IPS DF 4.7 (cell line): Measurements from ENCODE around the gene CDCA4.

Source experiments
- DNase-seq: peaks from one replicate; pipeline ENCODE4 v3.0.0-alpha.2; 2013; ENCODE audit warnings: low spot score; ENCODE audit errors: extremely low read depth

Gene CDCA4

DNA sequence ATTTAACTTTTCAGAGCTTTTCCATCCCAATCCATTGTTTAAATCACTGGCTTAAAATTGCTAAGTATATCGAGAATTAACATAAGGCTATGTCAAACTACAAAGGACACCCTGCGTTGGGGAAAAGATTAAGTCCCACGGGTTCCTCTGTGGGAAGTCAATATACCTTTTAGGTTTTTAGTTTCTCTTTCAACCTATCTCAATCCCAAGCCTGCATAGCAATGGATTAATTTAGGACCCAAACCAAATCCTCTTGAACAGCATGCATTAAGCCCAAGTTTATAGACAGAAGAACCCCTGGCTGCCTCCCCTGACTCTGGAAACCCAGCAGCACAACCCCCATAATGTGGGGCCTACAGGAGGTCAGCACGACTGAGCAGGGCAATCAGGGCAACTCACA lies 6.3 kb downstream of the CDCA4 start:
- no peak for DNase-seq

DNA sequence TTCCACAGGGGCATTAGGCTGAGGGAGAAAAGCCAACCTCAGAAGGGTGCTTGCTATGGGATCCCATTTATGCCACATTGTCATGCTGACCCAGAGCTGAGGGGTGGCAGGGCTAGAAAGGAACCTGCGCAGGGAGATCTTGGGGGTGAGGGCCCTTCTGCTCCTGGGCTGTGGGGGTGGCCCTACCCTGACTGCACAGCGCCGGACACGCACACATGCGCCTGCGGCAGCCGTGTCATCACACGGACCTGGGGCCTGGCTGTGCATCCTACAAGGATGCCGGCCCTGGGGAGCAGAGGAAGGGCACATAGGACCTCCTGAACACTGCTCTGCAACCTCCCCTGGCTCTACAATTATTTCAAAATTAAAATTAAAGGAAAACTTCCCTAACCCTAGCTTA lies 6.9 kb downstream of the CDCA4 start:
- DNase-seq: no peak

DNA sequence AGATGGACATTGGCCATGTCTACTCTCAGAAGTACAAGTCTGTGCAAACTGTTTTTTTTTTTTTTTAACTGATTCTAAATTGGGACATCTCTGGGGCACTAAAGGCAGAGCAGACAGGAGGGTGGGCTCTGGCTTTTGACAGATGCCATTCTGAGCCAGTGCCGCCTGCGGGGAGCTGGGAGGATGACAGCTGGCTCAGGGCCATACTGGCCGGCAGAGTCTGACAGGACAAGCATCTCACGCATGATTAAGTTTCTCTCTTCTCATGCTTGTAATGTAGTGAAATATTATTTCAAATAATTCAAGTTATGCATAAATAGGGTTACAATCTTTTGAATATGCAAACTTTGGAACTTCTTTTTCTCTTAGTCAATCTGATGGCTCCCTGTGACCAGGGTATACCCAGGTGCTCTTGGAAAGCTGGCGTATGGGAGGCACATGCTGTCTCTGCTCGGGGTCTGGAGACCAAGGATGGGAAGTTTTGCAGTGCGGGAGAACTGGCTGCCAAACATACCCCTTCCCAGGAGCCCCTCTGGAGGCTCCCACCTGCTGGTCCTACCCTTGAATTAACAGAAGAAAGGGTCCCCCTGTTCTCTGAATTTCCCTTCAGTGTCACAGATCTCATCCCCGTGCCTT lies 7.6 kb downstream of the CDCA4 start:
- no peak for DNase-seq

DNA sequence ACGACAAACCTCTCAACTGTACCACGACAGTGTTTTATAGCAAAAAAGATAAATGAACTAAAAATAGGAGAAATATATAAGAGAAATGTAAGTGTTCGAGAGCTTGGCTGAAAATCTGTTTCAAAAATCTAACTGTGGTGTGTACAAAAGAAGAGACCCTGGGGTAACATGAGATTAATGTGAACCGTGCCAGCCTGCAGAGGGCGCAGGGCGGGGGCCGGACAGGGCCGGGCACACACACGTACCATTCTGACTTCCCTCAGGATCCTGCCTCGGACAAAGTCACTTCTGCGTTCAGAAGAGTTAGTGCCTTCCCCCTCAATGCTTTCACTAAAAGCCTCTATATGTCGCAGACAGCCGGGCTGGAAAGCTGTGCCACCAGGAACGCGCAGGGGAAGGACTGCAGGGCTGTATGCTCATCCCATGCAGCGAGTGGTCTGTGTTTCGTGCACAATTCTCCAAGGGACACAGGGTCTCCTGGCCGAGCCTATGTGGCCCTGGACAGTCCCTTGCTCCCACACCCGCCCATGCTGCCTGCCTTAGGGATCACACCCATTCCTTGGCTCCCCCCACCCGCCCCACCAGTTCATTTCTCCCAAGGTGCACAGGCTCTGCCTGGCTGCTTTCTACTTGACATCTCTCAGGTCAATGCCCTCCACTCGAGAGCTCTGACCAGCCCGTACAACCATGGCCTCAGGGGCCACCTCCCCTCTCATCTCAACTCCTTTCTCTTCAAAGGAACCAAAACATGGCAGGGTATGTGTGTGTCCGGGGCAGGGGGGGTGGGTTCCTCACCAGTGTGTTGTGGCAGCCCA lies 8.5 kb downstream of the CDCA4 start:
- DNase-seq: no peak

DNA sequence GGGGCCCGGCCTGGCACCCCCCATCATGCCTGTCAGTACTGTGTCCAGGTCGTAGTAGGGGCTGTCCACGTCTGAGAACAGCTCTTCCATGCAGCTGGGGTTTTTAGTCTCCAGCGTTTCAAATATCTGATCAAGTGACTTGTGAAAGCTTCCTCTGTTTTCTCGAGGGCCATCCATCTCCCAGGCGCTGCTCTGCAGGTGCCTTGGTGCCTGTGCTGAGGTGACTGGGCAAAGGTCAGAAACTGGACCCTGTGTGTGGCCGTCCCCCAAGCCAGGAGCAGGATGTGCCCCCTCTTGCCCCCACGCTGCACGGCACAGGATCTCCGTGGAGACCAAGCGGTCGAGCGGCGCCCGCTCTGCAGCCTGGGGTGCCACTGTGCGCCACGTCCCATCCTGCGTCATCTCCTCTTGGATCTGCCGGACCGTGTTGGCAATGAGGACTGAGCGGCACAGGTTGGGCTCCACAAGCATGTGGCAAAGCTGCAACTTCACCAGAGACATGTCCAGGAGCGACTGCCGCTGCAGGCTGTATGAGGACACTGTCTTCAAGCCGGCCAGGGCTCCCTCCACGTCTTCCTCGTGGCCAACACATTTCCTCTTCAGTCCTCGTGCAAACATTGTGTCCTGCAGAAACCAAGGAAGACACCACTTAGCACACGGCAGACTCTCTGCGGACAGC lies 9.4 kb downstream of the CDCA4 start:
- no peak for DNase-seq

DNA sequence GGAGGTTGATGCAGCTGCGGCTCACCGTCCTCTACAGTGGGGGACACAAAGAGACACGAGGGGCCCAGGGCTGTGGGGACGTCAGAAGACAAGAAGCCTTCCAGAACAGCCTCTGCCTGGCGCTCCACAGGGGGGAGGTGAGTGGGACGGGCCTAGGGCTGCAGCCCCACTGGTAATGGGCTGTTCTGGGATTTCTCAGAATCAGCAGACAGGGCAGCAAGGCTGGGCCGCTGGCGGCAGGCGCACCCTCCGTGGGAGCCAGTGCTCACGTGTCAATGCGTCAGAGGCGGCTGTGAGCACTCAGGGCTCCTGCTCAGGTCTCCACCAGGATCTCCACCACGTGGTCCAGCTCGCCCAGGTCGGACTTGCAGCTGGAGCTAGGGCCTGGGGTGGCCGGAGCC lies 10.0 kb downstream of the CDCA4 start:
- no peak for DNase-seq

DNA sequence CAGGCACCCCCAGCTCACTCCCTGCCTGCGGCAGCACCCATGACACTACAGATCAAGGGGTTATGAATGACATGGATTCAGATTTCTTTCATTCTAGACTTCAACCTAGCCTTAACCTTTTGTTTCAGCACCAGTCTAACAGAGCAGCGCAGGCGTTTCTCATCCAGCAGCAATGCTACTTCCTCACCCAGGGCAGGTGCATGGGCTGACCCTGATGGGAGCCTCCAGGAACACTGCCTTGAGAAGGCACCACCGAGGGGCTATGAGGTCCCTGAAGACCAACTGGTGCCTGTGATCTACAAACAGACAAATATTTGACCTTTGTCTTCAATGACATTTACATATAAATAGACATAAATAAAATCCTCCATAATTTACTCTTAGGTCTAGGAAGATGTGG lies 10.8 kb downstream of the CDCA4 start:
- no peak for DNase-seq

DNA sequence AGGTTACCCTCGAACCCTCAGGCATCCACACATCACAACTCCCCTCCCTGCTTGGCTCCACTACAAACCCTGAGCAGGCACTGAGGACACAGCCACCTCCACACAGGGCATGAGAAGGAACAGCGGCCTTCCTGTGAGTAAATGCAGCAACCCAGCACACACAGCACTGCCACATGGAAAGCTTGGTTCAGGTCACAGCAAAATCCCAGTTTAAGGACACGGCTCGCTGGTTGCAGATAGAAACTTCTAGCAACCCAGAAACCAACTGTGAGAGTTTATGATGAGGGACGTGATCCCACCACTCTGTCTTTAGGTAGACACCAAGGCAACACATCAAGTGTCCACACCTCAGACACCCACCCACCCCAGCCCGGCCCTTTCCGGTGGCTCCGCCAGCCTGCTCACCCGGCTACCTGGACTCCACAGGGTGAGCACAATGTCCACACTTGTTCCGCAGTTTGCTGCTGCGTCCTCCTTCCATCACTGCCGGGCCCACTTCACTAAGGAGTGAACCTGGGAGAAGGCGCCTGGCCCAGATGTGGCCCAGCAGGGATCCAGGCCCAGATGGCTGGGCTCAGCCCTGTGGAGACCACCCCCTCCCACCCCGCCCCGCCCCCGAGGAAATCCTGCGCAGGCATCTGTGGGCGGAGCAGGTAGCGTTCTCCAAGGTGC lies 13.2 kb downstream of the CDCA4 start:
- DNase-seq: no peak

DNA sequence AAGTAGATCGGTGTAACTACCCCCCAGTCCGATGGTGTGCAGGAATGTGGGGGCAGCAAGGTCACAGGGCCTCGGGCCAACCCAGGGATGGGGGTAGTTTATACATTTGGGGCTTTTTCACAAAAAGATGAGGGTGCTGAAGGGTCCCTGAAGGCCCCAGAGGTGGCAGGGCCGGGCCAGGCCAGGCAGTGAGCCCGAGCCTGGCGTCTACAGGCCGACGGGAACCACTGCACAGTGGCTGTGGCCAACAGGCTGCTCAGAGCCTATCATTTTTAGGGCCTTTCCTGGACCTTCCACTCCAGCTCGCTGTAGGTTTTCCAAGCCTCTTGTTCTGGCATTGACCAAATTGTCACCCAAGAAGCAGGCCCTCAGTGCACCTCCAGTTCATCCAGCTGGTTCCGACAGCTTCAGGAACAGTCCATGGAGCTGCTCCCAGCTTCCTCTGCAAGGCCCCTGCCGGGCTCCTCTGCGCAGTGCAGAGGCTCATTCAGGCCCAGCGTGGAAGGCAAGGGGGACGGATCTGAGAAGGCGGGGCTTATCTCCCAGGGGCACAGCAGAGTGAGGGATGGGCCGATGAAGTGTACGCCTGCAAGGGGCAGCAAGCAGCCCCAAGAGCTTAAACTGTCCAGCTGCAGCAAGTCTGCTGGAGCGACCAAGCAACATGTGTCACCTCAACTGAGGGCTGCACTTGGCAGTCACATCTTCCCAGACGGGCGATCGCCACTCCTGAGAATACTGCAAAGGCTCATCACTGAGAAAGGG lies 13.9 kb downstream of the CDCA4 start:
- no peak for DNase-seq

DNA sequence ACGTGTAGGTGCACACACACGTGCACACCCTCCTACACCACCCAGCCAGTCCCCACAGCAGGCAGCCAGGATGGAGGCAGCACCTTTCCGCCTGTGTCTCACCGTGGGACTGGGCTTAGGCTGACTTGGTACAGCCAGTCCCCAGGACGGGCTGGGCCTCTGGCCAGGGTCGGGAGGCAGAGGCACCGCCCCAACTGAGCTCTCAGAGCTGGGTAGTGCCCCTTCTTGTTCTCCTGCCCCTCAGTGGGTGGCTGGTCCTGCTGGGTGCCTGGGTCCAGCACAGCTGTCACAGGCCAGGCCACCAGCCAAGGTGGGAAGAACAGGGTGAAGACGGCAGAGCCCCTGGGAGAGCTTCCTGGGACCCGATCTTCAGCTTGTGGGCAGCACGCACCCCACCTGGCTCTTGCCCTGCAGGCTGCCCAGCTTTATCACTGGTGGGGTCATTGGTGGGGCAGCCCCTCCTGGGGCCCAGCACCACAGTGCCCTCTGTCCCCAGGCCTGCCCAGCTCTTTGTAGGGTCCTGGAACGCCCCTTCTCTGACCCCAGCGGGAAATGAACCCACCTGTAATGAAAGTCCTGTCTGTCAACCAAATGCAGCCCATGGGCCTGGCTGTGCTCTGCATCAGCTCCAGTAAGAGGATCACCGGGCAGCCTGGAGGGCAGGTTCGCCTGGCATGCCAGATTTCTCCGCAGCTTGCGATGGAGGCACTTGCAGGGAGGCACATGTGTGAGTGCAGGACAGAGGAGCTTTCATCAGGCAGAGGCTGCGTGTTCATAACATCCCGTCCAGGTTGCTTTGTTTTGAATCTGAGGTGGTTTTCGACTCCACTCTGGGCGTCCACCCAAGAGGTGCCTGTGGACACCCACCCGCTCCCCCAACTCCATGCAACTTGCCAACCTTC lies 14.7 kb downstream of the CDCA4 start:
- DNase-seq: no peak

DNA sequence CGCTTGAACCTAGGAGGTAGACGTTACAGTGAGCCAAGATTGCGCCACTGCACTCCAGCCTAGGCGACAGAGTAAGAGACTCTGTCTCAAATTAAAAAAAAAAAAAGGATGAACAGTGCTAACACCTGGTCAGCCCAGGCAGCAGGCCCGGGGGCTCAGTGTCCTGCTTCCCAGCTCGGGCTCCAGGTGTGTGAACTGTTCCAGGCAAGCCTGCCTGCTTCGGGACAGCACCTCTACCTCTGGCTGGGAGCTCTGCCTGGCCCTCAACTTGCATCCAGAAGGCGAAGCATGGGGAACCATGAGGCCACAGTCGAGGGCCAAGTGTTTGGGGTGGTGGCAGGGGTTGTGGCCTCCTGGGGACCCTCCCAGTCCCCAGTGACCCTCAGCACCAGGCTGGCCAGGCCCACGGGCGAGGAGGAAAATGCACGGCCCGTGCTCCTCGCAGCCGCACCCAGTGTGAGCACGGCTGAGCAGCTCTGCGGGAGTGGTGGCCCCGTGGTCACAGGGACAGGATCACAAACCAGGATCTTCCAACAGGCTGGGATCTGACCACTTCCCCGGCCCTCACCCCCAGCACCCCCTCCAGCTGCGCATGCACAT lies 15.5 kb downstream of the CDCA4 start:
- DNase-seq: no peak

DNA sequence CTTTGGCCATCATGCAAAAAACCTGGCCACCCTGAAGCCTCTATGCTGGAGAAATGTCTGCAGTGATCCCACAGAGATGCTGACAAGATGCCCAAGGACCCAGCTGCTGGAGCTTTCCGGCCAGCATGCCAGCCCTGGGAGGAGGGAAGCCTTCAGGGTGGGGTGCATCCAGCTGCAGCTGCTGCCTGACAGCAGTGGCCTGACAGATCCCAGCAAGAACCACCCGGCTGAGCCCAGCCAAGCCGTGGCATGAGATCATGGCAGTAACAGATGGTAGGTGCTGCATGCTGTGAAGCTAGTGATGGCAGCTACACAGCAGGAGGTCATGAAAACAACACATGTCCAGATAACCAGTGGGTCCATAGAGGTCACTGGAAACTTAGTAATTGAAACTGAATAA lies 21.5 kb downstream of the CDCA4 start:
- no peak for DNase-seq

DNA sequence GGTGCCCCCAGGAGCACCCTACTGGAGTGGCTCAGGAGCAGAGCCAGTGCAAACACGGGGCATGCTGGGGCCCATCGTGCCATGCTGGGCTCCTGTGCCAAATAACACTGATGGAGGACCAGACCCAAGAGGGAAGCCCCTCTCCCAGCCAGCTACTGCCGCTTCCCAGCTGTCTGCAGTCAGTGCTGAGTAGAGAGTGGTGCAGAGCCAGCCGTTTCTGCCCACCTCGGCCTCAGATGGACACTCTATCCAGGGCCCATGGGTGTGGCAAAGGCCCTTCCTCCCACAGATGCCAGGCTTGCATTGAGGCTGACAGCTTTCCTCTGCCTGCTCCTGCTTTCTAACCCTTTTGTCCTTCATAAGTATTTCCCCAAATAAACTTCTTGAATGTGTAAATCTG lies 22.1 kb downstream of the CDCA4 start:
- DNase-seq: no peak

DNA sequence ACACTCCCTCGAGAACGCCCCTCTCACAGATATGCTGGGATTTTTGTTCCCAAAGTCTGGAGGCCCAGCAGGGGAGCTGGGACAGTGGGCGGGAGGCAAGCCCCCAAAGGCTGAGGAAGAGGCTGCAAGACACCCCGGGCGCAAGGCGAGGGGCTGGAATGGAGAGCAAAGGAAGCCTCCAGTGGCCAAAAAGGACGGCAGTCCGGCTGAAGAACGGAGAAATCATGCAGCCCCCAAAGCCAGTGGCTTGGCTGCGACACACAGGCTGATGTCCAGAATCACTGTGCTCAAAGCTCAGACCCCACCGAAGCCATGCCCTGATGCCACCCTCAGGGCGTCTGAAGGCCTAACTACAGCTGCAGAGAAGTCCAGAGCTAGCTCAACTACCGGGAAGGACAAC lies 24.4 kb downstream of the CDCA4 start:
- no peak for DNase-seq

DNA sequence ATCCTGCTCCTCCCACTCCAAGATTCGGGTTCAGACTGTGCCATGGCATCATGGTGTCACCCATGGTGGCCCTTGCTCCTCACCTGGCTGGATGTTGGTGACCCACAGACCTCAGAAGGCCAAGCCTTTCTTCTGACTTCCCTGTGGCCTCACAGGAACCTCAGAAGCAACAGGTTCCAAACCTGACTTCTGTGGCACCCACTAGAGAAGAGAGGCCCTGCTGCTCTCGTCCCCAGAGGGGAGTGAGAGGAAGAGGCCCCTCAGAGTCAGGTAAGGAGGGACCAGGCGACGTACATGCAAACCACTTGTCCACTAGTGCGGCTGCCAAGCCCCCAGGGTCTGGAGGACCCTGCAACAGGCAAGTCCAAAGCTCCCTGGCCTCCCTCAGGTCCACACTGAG lies 24.9 kb downstream of the CDCA4 start:
- no peak for DNase-seq

DNA sequence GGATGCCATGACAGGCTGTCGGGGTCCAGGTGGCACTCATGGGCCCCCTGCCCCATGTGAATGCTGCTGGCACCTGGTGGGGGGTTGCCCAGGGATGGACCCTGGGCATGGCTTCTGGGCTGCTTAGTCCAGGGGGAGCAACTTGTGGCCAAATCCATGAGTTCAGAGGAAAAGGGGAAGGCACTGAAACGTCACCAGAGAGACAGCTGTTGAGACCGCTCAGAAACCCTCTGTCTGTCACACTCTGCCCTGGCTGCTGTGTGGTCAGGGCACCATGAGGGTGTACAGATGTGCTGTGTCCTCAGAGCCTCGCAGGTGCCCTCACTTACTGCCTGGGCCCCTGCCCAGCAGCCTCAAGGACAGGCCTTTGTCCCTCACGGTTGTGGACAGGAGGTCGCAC lies 25.9 kb downstream of the CDCA4 start:
- DNase-seq: no peak

DNA sequence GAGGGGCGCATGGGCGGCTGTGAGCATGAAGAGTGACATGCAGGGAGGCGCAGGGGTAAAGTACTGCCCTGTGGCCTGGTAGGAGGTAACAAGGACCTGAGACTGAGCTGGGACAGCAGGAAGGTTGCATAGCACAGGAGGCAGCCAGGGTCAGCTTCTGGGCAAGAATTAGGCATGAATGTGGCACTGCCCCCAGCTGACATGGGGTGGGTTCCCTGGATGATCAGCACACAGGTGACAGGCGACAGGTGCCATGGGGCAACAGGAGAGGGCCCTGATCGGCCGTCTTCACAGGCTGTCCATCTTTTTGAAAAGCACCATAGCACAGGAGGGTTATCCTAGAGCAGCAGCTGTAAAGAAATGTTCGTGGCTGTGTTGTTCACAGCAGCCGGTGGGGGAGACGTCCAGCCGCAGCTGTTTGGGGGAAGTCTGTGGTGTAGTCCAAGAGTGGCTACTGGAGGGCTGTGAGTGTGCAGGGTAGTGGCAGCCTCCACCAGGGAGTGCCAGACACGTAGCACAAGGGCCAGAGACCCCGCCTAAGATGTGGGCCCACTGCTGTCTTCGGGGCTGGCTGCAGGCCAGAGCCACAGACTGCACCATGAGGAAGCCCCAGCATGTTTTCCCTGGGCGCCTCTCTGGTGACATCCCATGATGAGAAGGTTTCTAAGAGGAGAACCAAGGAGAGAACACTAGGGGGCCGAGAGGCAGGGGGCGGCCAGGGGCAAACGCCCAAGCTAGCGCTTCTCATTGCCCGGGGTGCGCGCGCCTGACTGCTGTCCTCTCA lies 26.9 kb downstream of the CDCA4 start:
- DNase-seq: no peak

DNA sequence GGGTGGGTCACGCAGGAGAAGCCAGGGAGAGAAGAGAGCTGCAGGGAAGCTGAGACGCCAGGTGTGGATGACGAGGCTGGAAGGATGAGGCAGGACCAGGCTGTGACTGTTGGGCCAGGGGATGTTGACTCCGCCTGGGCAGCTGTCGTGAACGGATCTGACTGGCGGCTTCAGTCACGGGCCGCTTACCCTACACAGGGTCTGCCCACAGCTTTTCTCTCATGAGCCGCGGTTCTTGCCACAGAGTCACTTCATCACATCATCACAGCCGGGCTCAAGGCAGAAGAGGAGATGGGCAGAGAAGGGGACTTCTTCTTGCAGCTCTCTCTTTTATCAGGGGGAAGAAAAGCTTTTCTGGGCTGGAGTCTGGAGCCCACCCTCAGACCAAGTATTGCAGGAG lies 27.6 kb downstream of the CDCA4 start:
- DNase-seq: no peak

DNA sequence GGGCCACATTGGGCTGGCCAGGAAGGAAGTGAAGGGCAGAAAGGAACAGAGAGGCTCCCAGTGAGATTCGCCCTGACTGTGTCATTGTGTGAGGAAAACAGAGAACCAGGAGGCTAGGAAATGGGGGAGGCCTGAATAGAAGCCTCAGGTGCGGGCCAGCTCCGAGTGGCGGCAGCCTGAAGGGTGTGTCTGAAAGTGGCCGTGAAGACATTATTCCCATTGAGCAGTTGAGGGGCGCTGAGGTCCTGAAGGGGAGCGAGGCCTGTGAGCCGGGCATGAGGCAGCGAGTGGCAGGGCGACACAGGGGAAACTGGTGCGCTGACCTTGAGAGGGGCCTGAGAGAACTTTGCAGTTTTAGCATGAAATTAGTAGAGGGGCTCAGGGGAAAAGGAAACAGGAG lies 28.4 kb downstream of the CDCA4 start:
- DNase-seq: no peak
